IMR-90 (cell line): Measurements from ENCODE around the gene PPP1R14C. TPM values are rescaled to one million over a fixed set of nuclear protein-coding genes. Genes with fewer than 3 reads are reported as not detected.

ENCODE experiments used
- ATAC-seq: fragments of 200-7000 bp; cut with Tn5 transposase; 2 replicates; pipeline ENCODE4 v1.9.1; 2020; ENCODE audit warnings: low read depth, mild to moderate bottlenecking, moderate library complexity
- BruUV-seq: library from RNA; stranded (reverse); fragments of 400-500 nt; replicated peaks from 2 replicates; lab custom pipeline; 2021; lab: Mats Ljungman, UMichigan
- CTCF ChIA-PET: fragments of 300-600 bp; formaldehyde crosslinking; extraction: SDS; loops from one replicate; lab custom pipeline; 2021; ENCODE audit warnings: antibody characterized with exemption; lab: Yijun Ruan, JAX
- POLR2A ChIA-PET: fragments of 300-600 bp; sonication (Branson Sonifier 250); formaldehyde crosslinking; loops from one replicate; lab custom pipeline; 2022; ENCODE audit warnings: antibody characterized with exemption; ENCODE audit not compliant: unreplicated experiment; lab: Charles Lee
- DNase-seq: peaks from one replicate; pipeline ENCODE4 v3.0.0; 2013
- H2AFZ ChIP-seq: replicated peaks from 2 replicates; pipeline ENCODE3; 2013; ENCODE audit warnings: low read length, mild to moderate bottlenecking; ENCODE audit not compliant: poor library complexity
- H2AK5ac ChIP-seq: 2 replicates; pipeline ENCODE4 v1.6.1; 2013; ENCODE audit warnings: low read depth, low read length, inconsistent platforms
- H2AK9ac ChIP-seq: replicated peaks from 2 replicates; pipeline ENCODE3; 2013; ENCODE audit warnings: mild to moderate bottlenecking, low read depth, low read length, moderate library complexity; ENCODE audit not compliant: poor library complexity
- H2BK120ac ChIP-seq: 2 replicates; pipeline ENCODE4 v1.6.1; 2013; ENCODE audit warnings: low read depth, low read length, inconsistent platforms
- H2BK15ac ChIP-seq: 3 replicates; pipeline ENCODE4 v1.6.1; 2013; ENCODE audit warnings: low read depth, low read length, inconsistent platforms
- H2BK20ac ChIP-seq: 2 replicates; pipeline ENCODE4 v1.6.1; 2013; ENCODE audit warnings: low read depth, mild to moderate bottlenecking, inconsistent platforms, low read length, moderate library complexity
- H2BK5ac ChIP-seq: 2 replicates; pipeline ENCODE4 v1.6.1; 2013; ENCODE audit warnings: mild to moderate bottlenecking, low read depth, low read length, inconsistent platforms; ENCODE audit not compliant: poor library complexity, severe bottlenecking
- H3K14ac ChIP-seq: replicated peaks from 2 replicates; pipeline ENCODE4 v1.6.1; 2013; ENCODE audit warnings: low read depth, low read length, inconsistent platforms
- H3K18ac ChIP-seq: 2 replicates; pipeline ENCODE4 v1.6.1; 2013; ENCODE audit warnings: low read depth, low read length, control low read depth
- H3K23ac ChIP-seq: 2 replicates; pipeline ENCODE4 v1.6.1; 2013; ENCODE audit warnings: low read depth, low read length, inconsistent platforms
- H3K27ac ChIP-seq: 2 replicates; pipeline ENCODE4 v1.5.1; 2013; ENCODE audit warnings: mild to moderate bottlenecking, control low read depth, low read length; ENCODE audit not compliant: insufficient read depth
- H3K27me3 ChIP-seq: 2 replicates; pipeline ENCODE4 v1.6.1; 2013; ENCODE audit warnings: low read length; ENCODE audit not compliant: control insufficient read depth, insufficient read depth
- H3K36me3 ChIP-seq: 2 replicates; pipeline ENCODE4 v1.6.1; 2013; ENCODE audit warnings: low read length, mixed read lengths; ENCODE audit not compliant: control insufficient read depth, insufficient read depth
- H3K4ac ChIP-seq: 2 replicates; pipeline ENCODE4 v1.6.1; 2013; ENCODE audit warnings: low read depth, low read length, inconsistent platforms
- H3K4me1 ChIP-seq: 2 replicates; pipeline ENCODE4 v1.6.1; 2013; ENCODE audit warnings: low read length, mixed read lengths; ENCODE audit not compliant: control insufficient read depth, insufficient read depth
- H3K4me2 ChIP-seq: 2 replicates; pipeline ENCODE4 v1.6.1; 2013; ENCODE audit warnings: low read depth, mild to moderate bottlenecking, control low read depth, low read length, moderate library complexity
- H3K4me3 ChIP-seq: 2 replicates; pipeline ENCODE4 v1.5.1; 2013; ENCODE audit warnings: low read depth, mild to moderate bottlenecking, control low read depth, low read length, moderate library complexity; ENCODE audit not compliant: insufficient read depth
- H3K56ac ChIP-seq: 2 replicates; pipeline ENCODE4 v1.6.1; 2013; ENCODE audit warnings: low read length, inconsistent platforms; ENCODE audit not compliant: insufficient read depth; ENCODE audit errors: extremely low read depth
- H3K79me1 ChIP-seq, 2 experiments: 2 replicates each; pipeline ENCODE4 v1.6.1; 2013; ENCODE audit warnings: low read length in 2 of 2, inconsistent platforms in 1 of 2, low read depth in 1 of 2
- H3K9ac ChIP-seq: 2 replicates; pipeline ENCODE4 v1.6.1; 2013; ENCODE audit warnings: low read depth, low read length, control low read depth
- H3K9me1 ChIP-seq: 2 replicates; pipeline ENCODE4 v1.6.1; 2013; ENCODE audit warnings: low read length, inconsistent platforms; ENCODE audit not compliant: insufficient read depth
- H3K9me3 ChIP-seq: 2 replicates; pipeline ENCODE4 v1.6.1; 2013; ENCODE audit warnings: low read length; ENCODE audit not compliant: control insufficient read depth, insufficient read depth
- H4K20me1 ChIP-seq: 2 replicates; pipeline ENCODE4 v1.6.1; 2013; ENCODE audit warnings: low read length, inconsistent platforms; ENCODE audit not compliant: insufficient read depth
- H4K5ac ChIP-seq: 2 replicates; pipeline ENCODE4 v1.6.1; 2013; ENCODE audit warnings: mild to moderate bottlenecking, low read depth, low read length, control low read depth
- H4K8ac ChIP-seq, 2 experiments: 2 replicates each; pipeline ENCODE4 v1.6.1; 2013; ENCODE audit warnings: low read depth in 2 of 2, low read length in 2 of 2, control low read depth in 1 of 2, inconsistent platforms in 1 of 2
- H4K91ac ChIP-seq: 2 replicates; pipeline ENCODE4 v1.6.1; 2013; ENCODE audit warnings: low read depth, low read length, inconsistent platforms; ENCODE audit not compliant: insufficient read depth
- BHLHE40 ChIP-seq: fragments of 150-350 bp; IDR thresholded peaks from 2 replicates; pipeline ENCODE4 v1.6.1; 2016; ENCODE audit warnings: mild to moderate bottlenecking, low read depth, low read length
- CEBPB ChIP-seq: IDR thresholded peaks from 2 replicates; pipeline ENCODE4 v1.6.1; 2012; ENCODE audit warnings: low read depth, low read length, improper control_type of control experiment
- CHD1 ChIP-seq: IDR thresholded peaks from 2 replicates; pipeline ENCODE4 v1.6.1; 2012; ENCODE audit warnings: low read depth, low read length, improper control_type of control experiment
- CTCF ChIP-seq: conservative IDR thresholded peaks from 2 replicates; pipeline ENCODE4 v1.5.1; 2012; ENCODE audit warnings: mild to moderate bottlenecking, low read depth, low read length, improper control_type of control experiment
- ELK1 ChIP-seq: fragments of 150-350 bp; IDR thresholded peaks from 2 replicates; pipeline ENCODE4 v1.6.1; 2016; ENCODE audit warnings: low read depth, mild to moderate bottlenecking, low read length, moderate library complexity, borderline replicate concordance
- FOS ChIP-seq: fragments of 150-350 bp; IDR thresholded peaks from 2 replicates; pipeline ENCODE4 v1.6.1; 2016; ENCODE audit warnings: low read depth, low read length
- MAFK ChIP-seq: IDR thresholded peaks from 2 replicates; pipeline ENCODE4 v1.6.1; 2012; ENCODE audit warnings: low read depth, low read length, improper control_type of control experiment
- MAZ ChIP-seq: IDR thresholded peaks from 2 replicates; pipeline ENCODE4 v1.6.1; 2012; ENCODE audit warnings: low read depth, mild to moderate bottlenecking, low read length, improper control_type of control experiment, moderate library complexity, borderline replicate concordance
- MXI1 ChIP-seq: IDR thresholded peaks from 2 replicates; pipeline ENCODE4 v1.6.1; 2012; ENCODE audit warnings: low read depth, mild to moderate bottlenecking, low read length, moderate library complexity, borderline replicate concordance
- NFE2L2 ChIP-seq: fragments of 150-350 bp; IDR thresholded peaks from 2 replicates; pipeline ENCODE4 v1.6.1; 2016; ENCODE audit warnings: low read depth, mild to moderate bottlenecking, low read length
- POLR2A ChIP-seq: IDR thresholded peaks from 2 replicates; pipeline ENCODE4 v1.6.1; 2012; ENCODE audit warnings: mild to moderate bottlenecking, low read depth, low read length
- RAD21 ChIP-seq: IDR thresholded peaks from 2 replicates; pipeline ENCODE4 v1.6.1; 2012; ENCODE audit warnings: low read length, improper control_type of control experiment
- RCOR1 ChIP-seq: IDR thresholded peaks from 2 replicates; pipeline ENCODE4 v1.6.1; 2012; ENCODE audit warnings: mild to moderate bottlenecking, low read length, improper control_type of control experiment; ENCODE audit not compliant: insufficient replicate concordance
- RFX5 ChIP-seq: IDR thresholded peaks from 2 replicates; pipeline ENCODE4 v1.8.0; 2012; ENCODE audit warnings: low read depth, mild to moderate bottlenecking, low read length, moderate library complexity
- SMC3 ChIP-seq: fragments of 150-350 bp; IDR thresholded peaks from 2 replicates; pipeline ENCODE4 v1.6.1; 2016; ENCODE audit warnings: low read depth, mild to moderate bottlenecking, antibody characterized with exemption, low read length, moderate library complexity
- USF2 ChIP-seq: fragments of 150-350 bp; IDR thresholded peaks from 2 replicates; pipeline ENCODE4 v1.6.1; 2017; ENCODE audit warnings: mild to moderate bottlenecking, antibody characterized with exemption, low read length, low read depth
- WGBS, 2 experiments: methylation state at CpG; one replicate each; pipeline versions ENCODE4 v1.1.5 to v1.1.7; 2013; ENCODE audit warnings: missing lambda C conversion rate in 2 of 2; ENCODE audit not compliant: insufficient read length in 1 of 2; ENCODE audit errors: extremely low coverage in 2 of 2; 5-methylcytosine and 5-hydroxymethylcytosine counted together
- dilution Hi-C: fragments of 300-500 bp; cut with HindIII; formaldehyde crosslinking; loops from one replicate; pipeline ENCODE4 v1.14.3; 2018; ENCODE audit warnings: low sequenced_read_pairs; ENCODE audit not compliant: unreplicated experiment
- in situ Hi-C: fragments of 300-500 bp; cut with MboI; formaldehyde crosslinking; loops from 3 replicates; pipeline ENCODE4 v1.14.3; 2019; ENCODE audit warnings: low sequenced_read_pairs, inconsistent platforms, mixed read lengths
- intact Hi-C: fragments of 100-400 bp; cut with micrococcal nuclease; formaldehyde crosslinking; loops from 2 replicates; pipeline ENCODE4 v1.10.0; 2022
- polyA plus RNA-seq, 3 experiments: library from polyadenylated mRNA; depleted of rRNA; stranded (reverse); fragments of >200 nt; gene quantifications; 2 replicates each; pipeline ENCODE4 v1.2.3, GENCODE V29; 2012; ENCODE audit warnings: low replicate concordance in 1 of 3
- total RNA-seq: library from RNA; depleted of rRNA; stranded (reverse); fragments of >200 nt; gene quantifications from 2 replicates; pipeline ENCODE4 v1.2.3, GENCODE V29; 2012

The PPP1R14C gene
- total and polyA plus RNA-seq, 2 of the 4 experiments (the other 2 are of a cell fraction): not detected

- WGBS, 2 experiments: no CpG with 5 or more reads among the region's 2 CpGs
- H2BK5ac ChIP-seq: no peak overlapping the region
- H3K27me3 ChIP-seq: peaks cover 5% of the 10 kb centered on the region
- H3K9me1 ChIP-seq: no peaks in the 10 kb centered on the region
- no peak overlapping the region for H4K5ac ChIP-seq
- no peak overlapping the region for H4K91ac ChIP-seq
- no peak overlapping the region for H2AK9ac ChIP-seq
- H3K14ac ChIP-seq: no peak overlapping the region
- no peak overlapping the region for H2AK5ac ChIP-seq
- no peak overlapping the region for H3K4me2 ChIP-seq
- DNase-seq (peak; percentile 7), ATAC-seq (no peak; the same call in 1 of the 2 replicates)
- H3K27ac ChIP-seq: no peak overlapping the region
- no peaks in the 10 kb centered on the region for H4K20me1 ChIP-seq
- H3K9me3 ChIP-seq: peaks cover 2% of the 10 kb centered on the region; the same call in 1 of the 2 replicates
- no peak overlapping the region for H3K23ac ChIP-seq
- no peak overlapping the region for H2BK20ac ChIP-seq
- H3K79me1 ChIP-seq: no peaks in the 10 kb centered on the region
- CTCF ChIA-PET: interaction anchor here (0.7 kb wide), 1 partner anchor 19 kb away, joined by 3 read pairs; no protein-coding TSS in a partner anchor
- no peak overlapping the region for H2BK15ac ChIP-seq
- intact Hi-C loops (no loop called here), in situ Hi-C loops (no loop called here), dilution Hi-C loops (no loop called here)
- H2BK120ac ChIP-seq: no peak overlapping the region
- no TSS peak for BruUV-seq
- H3K4ac ChIP-seq: no peak overlapping the region
- TF ChIP-seq POLR2A (no peak), CTCF (no peak), RAD21 (no peak), RCOR1 (no peak), MAFK (no peak), MXI1 (no peak), CHD1 (no peak), FOS (no peak), BHLHE40 (no peak), ELK1 (no peak), MAZ (no peak), NFE2L2 (no peak), RFX5 (no peak), CEBPB (no peak), SMC3 (no peak), USF2 (no peak)
- no peak overlapping the region for H3K9ac ChIP-seq
- POLR2A ChIA-PET: no interaction called here
- no peak overlapping the region for H3K4me3 ChIP-seq
- no peak overlapping the region for H4K8ac ChIP-seq
- no peak overlapping the region for H2AFZ ChIP-seq
- no peaks in the 10 kb centered on the region for H3K36me3 ChIP-seq
- no peak overlapping the region for H3K18ac ChIP-seq
- H3K4me1 ChIP-seq: no peaks in the 10 kb centered on the region
- no peak overlapping the region for H3K56ac ChIP-seq
Observed at GRCh38 chr6:150286912-150287311, 144.1 kb downstream of the PPP1R14C start.
